Colonic mucosa (tissue), 4 donors: ENCODE data around the gene B9D2. TPM values are rescaled to one million over a fixed set of nuclear protein-coding genes. Genes with fewer than 3 reads are reported as not detected.
A peak's percentile ranks its signal among the peaks of the same experiment; 100 is the strongest.
"Not testable (repeated sequence)": the region's sequence is repeated elsewhere in the genome, so short reads cannot be mapped to it uniquely, and the experiment has no call there.

Source experiments
- DNase-seq: peaks from one replicate; pipeline ENCODE4 v3.0.0-alpha.2; 2020
- H3K27ac ChIP-seq: fragments of 200-600 bp; one replicate; pipeline ENCODE4 v1.8.0; 2021
- H3K27me3 ChIP-seq: fragments of 200-600 bp; one replicate; pipeline ENCODE4 v1.8.0; 2021
- H3K36me3 ChIP-seq: fragments of 200-600 bp; one replicate; pipeline ENCODE4 v1.8.0; 2021
- H3K4me1 ChIP-seq: fragments of 200-600 bp; one replicate; pipeline ENCODE4 v1.8.0; 2021; ENCODE audit warnings: mild to moderate bottlenecking
- H3K4me3 ChIP-seq: fragments of 200-600 bp; one replicate; pipeline ENCODE4 v1.8.0; 2021
- H3K9ac ChIP-seq, 2 donors: one replicate each; pipeline ENCODE4 v1.7.0; 2013; ENCODE audit warnings: control low read depth in 2 of 2, low read depth in 2 of 2, low read length in 2 of 2
- H3K9me3 ChIP-seq: fragments of 200-600 bp; one replicate; pipeline ENCODE4 v1.8.0; 2021
- CTCF ChIP-seq: fragments of 200-600 bp; IDR thresholded peaks from one replicate; pipeline ENCODE4 v1.8.0; 2022; ENCODE audit warnings: antibody characterized with exemption, mild to moderate bottlenecking
- intact Hi-C: fragments of 100-400 bp; cut with DNase I; formaldehyde crosslinking; loops from one replicate; pipeline ENCODE4 v1.14.1; 2022
- total RNA-seq, 2 donors: library from RNA; stranded (reverse); fragmentation: NEBNext Ultra II Directional in 1 of 2; extraction: Animal tissue kit (Norgen Biotek cat#: 25700) in 1 of 2; gene quantifications; one replicate each; pipeline ENCODE4 v1.2.1, GENCODE V29; 2021
- donor health status: healthy.
- donor health status: DM: no; HTN: no; CAD: no.
- donor health status: DM: no; HTN: no; CAD: no.

The B9D2 gene
- total RNA-seq, 2 donors from 2014 or later, result 8.4 to 10.4 TPM

GRCh38 chr19:41350735-41351338, 13.1 kb downstream of the B9D2 start:
- intact Hi-C loops, result no loop called here
- TF ChIP-seq CTCF, result no peak
- Histone ChIP-seq H3K9ac (peak overlapping the region; percentile 64 to 77), H3K4me1 (peaks cover 6% of the 10 kb centered on the region), H3K27ac (peak overlapping the region; percentile 81), H3K4me3 (peak overlapping the region; percentile 84), H3K9me3 (no peaks in the 10 kb centered on the region), H3K36me3 (no peaks in the 10 kb centered on the region), H3K27me3 (peaks cover 7% of the 10 kb centered on the region)
- DNase-seq, result no peak

GRCh38 chr19:41346916-41347315, 17.0 kb downstream of the B9D2 start:
- H3K9ac ChIP-seq, H3K4me3 ChIP-seq, H3K27me3 ChIP-seq, H3K27ac ChIP-seq, H3K4me1 ChIP-seq, DNase-seq, H3K9me3 ChIP-seq, H3K36me3 ChIP-seq: not testable (repeated sequence)
- intact Hi-C loops, result loop anchor here (10.0 kb wide), 2 partner anchors 98 to 218 kb away; partner anchors contain the start of gene ERICH4

GRCh38 chr19:41344162-41344561, 19.8 kb downstream of the B9D2 start:
- H3K9ac ChIP-seq, result no peak overlapping the region
- no peak for TF ChIP-seq CTCF
- no peaks in the 10 kb centered on the region for H3K9me3 ChIP-seq
- no peaks in the 10 kb centered on the region for H3K27me3 ChIP-seq
- intact Hi-C loops, result loop anchor here (10.0 kb wide), 2 partner anchors 101 to 221 kb away; partner anchors contain the start of gene ERICH4
- no peak for DNase-seq
- H3K27ac ChIP-seq, result no peak overlapping the region
- no peaks in the 10 kb centered on the region for H3K4me1 ChIP-seq
- no peaks in the 10 kb centered on the region for H3K36me3 ChIP-seq
- H3K4me3 ChIP-seq, result no peak overlapping the region

- H3K4me3 ChIP-seq, result no peak overlapping the region
- no peaks in the 10 kb centered on the region for H3K27me3 ChIP-seq
- peak; percentile 32 for DNase-seq
- H3K27ac ChIP-seq, result no peak overlapping the region
- intact Hi-C loops, result loop anchor here (10.0 kb wide), 2 partner anchors 103 to 223 kb away; partner anchors contain the start of gene ERICH4
- H3K4me1 ChIP-seq, result no peaks in the 10 kb centered on the region
- H3K9ac ChIP-seq, result no peak overlapping the region
- H3K9me3 ChIP-seq, result no peaks in the 10 kb centered on the region
- H3K36me3 ChIP-seq, result no peaks in the 10 kb centered on the region
- TF ChIP-seq CTCF, result peak; percentile 21
Observed at GRCh38 chr19:41341669-41342490, 22.1 kb downstream of the B9D2 start.

GRCh38 chr19:41339936-41340335, 24.0 kb downstream of the B9D2 start:
- Histone ChIP-seq H3K9ac (no peak overlapping the region), H3K9me3 (no peaks in the 10 kb centered on the region), H3K27me3 (no peaks in the 10 kb centered on the region), H3K36me3 (no peaks in the 10 kb centered on the region), H3K4me1 (no peaks in the 10 kb centered on the region), H3K27ac (no peak overlapping the region), H3K4me3 (no peak overlapping the region)
- no peak for DNase-seq
- no peak for TF ChIP-seq CTCF
- intact Hi-C loops, result loop anchor here (10.0 kb wide), 2 partner anchors 105 to 225 kb away; partner anchors contain the start of gene ERICH4
